Activated CD4-positive, alpha-beta T cell treated with anti-CD3 and anti-CD28 coated beads, Interleukin-2, amount 10 ng/mL, durations not matched to agents 7 days and 5 days (primary cell): ENCODE measurements around the gene ACKR1. TPM values are rescaled to one million over a fixed set of nuclear protein-coding genes. Genes with fewer than 3 reads are reported as not detected.

ENCODE experiments used
- CTCF ChIA-PET: fragments of 350-600 bp; sonication (Branson Sonifier 250); formaldehyde crosslinking; loops from one replicate; lab custom pipeline; 2021; ENCODE audit warnings: antibody characterized with exemption; lab: Charles Lee
- POLR2A ChIA-PET: fragments of 350-600 bp; sonication (Branson Sonifier 250); formaldehyde crosslinking; loops from one replicate; lab custom pipeline; 2021; ENCODE audit warnings: antibody characterized with exemption; lab: Charles Lee
- DNase-seq: peaks from one replicate; pipeline ENCODE4 v3.0.0-alpha.2; 2020
- H3K27ac Mint-ChIP-seq: one replicate; pipeline ENCODE4 v1.8.0; 2021; ENCODE audit warnings: mild to moderate bottlenecking, moderate library complexity, mixed read lengths
- H3K27me3 Mint-ChIP-seq: one replicate; pipeline ENCODE4 v1.8.0; 2021; ENCODE audit warnings: mixed read lengths
- H3K36me3 Mint-ChIP-seq: one replicate; pipeline ENCODE4 v1.8.0; 2021; ENCODE audit warnings: low read depth, mixed read lengths
- H3K4me1 Mint-ChIP-seq: one replicate; pipeline ENCODE4 v1.8.0; 2021; ENCODE audit warnings: mixed read lengths
- H3K4me3 Mint-ChIP-seq: one replicate; pipeline ENCODE4 v1.8.0; 2021; ENCODE audit warnings: mild to moderate bottlenecking, moderate library complexity, mixed read lengths
- H3K9me3 Mint-ChIP-seq: one replicate; pipeline ENCODE4 v1.8.0; 2021; ENCODE audit warnings: mixed read lengths
- total RNA-seq, 2 experiments: library from RNA; stranded (reverse); gene quantifications; one replicate each; pipeline ENCODE4 v1.2.3, GENCODE V29; 2021

ACKR1 gene
- total RNA-seq, 2 experiments from 2014 or later: not detected

GRCh38 chr1:159212596-159212995 is 7.9 kb downstream of the ACKR1 start:
- H3K27me3 Mint-ChIP-seq: peaks cover 32% of the 10 kb centered on the region
- no peaks in the 10 kb centered on the region for H3K36me3 Mint-ChIP-seq
- no peak for DNase-seq
- no peaks in the 10 kb centered on the region for H3K9me3 Mint-ChIP-seq
- no peak overlapping the region for H3K27ac Mint-ChIP-seq
- ChIA-PET CTCF (interaction anchor here (0.7 to 0.8 kb wide), 2 partner anchors 80 to 953 kb away, joined by 4 read pairs; no protein-coding TSS in a partner anchor), POLR2A (no interaction called here)
- H3K4me1 Mint-ChIP-seq: no peaks in the 10 kb centered on the region
- H3K4me3 Mint-ChIP-seq: no peak overlapping the region

GRCh38 chr1:159214149-159214760 is 9.6 kb downstream of the ACKR1 start:
- H3K27me3 Mint-ChIP-seq: peaks cover 17% of the 10 kb centered on the region
- no peaks in the 10 kb centered on the region for H3K9me3 Mint-ChIP-seq
- POLR2A ChIA-PET: no interaction called here
- no peak overlapping the region for H3K4me3 Mint-ChIP-seq
- no peak overlapping the region for H3K27ac Mint-ChIP-seq
- no peaks in the 10 kb centered on the region for H3K4me1 Mint-ChIP-seq
- DNase-seq: peak; percentile 37
- CTCF ChIA-PET: interaction anchor here (0.5 to 1.6 kb wide), 5 partner anchors 10 to 82 kb away, joined by 3 to 6 read pairs (median 3); no protein-coding TSS in a partner anchor
- no peaks in the 10 kb centered on the region for H3K36me3 Mint-ChIP-seq

GRCh38 chr1:159218649-159219636 is 14.3 kb downstream of the ACKR1 start:
- no peak for DNase-seq
- no peaks in the 10 kb centered on the region for H3K9me3 Mint-ChIP-seq
- H3K27me3 Mint-ChIP-seq: peaks cover 8% of the 10 kb centered on the region
- H3K27ac Mint-ChIP-seq: no peak overlapping the region
- ChIA-PET POLR2A (no interaction called here), CTCF (no interaction called here)
- no peaks in the 10 kb centered on the region for H3K36me3 Mint-ChIP-seq
- H3K4me3 Mint-ChIP-seq: no peak overlapping the region
- H3K4me1 Mint-ChIP-seq: no peaks in the 10 kb centered on the region

GRCh38 chr1:159222075-159222865 is 17.6 kb downstream of the ACKR1 start:
- CTCF ChIA-PET: no interaction called here
- Mint-ChIP-seq H3K27me3 (peaks cover 17% of the 10 kb centered on the region), H3K9me3 (no peaks in the 10 kb centered on the region), H3K4me1 (no peaks in the 10 kb centered on the region), H3K4me3 (no peak overlapping the region), H3K36me3 (no peaks in the 10 kb centered on the region), H3K27ac (no peak overlapping the region)
- POLR2A ChIA-PET: no interaction called here
- DNase-seq: no peak

GRCh38 chr1:159223004-159223403 is 18.3 kb downstream of the ACKR1 start:
- Mint-ChIP-seq H3K27ac (no peak overlapping the region), H3K4me1 (no peaks in the 10 kb centered on the region), H3K36me3 (no peaks in the 10 kb centered on the region), H3K4me3 (no peak overlapping the region), H3K9me3 (no peaks in the 10 kb centered on the region), H3K27me3 (peaks cover 19% of the 10 kb centered on the region)
- ChIA-PET CTCF (no interaction called here), POLR2A (no interaction called here)
- DNase-seq: no peak

- peaks cover 11% of the 10 kb centered on the region for H3K27me3 Mint-ChIP-seq
- H3K9me3 Mint-ChIP-seq: no peaks in the 10 kb centered on the region
- no peaks in the 10 kb centered on the region for H3K4me1 Mint-ChIP-seq
- ChIA-PET POLR2A (no interaction called here), CTCF (no interaction called here)
- H3K27ac Mint-ChIP-seq: no peak overlapping the region
- DNase-seq: no peak
- no peak overlapping the region for H3K4me3 Mint-ChIP-seq
- no peaks in the 10 kb centered on the region for H3K36me3 Mint-ChIP-seq
Observed at GRCh38 chr1:159228554-159228953, 23.9 kb downstream of the ACKR1 start.

- H3K27ac Mint-ChIP-seq: no peak overlapping the region
- ChIA-PET POLR2A (no interaction called here), CTCF (no interaction called here)
Observed at GRCh38 chr1:159229260-159229885, 24.7 kb downstream of the ACKR1 start.

GRCh38 chr1:159229896-159230295 is 25.2 kb downstream of the ACKR1 start:
- Mint-ChIP-seq H3K9me3 (no peaks in the 10 kb centered on the region), H3K27ac (no peak overlapping the region), H3K27me3 (peaks cover 13% of the 10 kb centered on the region), H3K4me3 (no peak overlapping the region), H3K36me3 (no peaks in the 10 kb centered on the region), H3K4me1 (no peaks in the 10 kb centered on the region)
- ChIA-PET POLR2A (no interaction called here), CTCF (no interaction called here)
- no peak for DNase-seq

More at GRCh38 chr1:159229260-159229885, 24.7 kb downstream of the ACKR1 start:
- no peaks in the 10 kb centered on the region for H3K36me3 Mint-ChIP-seq
- no peaks in the 10 kb centered on the region for H3K4me1 Mint-ChIP-seq
- no peak overlapping the region for H3K4me3 Mint-ChIP-seq
- H3K27me3 Mint-ChIP-seq: peaks cover 11% of the 10 kb centered on the region
- no peak for DNase-seq
- no peaks in the 10 kb centered on the region for H3K9me3 Mint-ChIP-seq

- ChIA-PET CTCF (no interaction called here), POLR2A (no interaction called here)
Observed at GRCh38 chr1:159239551-159240220, 35.0 kb downstream of the ACKR1 start.

GRCh38 chr1:159247266-159247665 is 42.6 kb downstream of the ACKR1 start:
- Mint-ChIP-seq H3K4me3 (no peak overlapping the region), H3K9me3 (peaks cover 3% of the 10 kb centered on the region), H3K27ac (no peak overlapping the region), H3K27me3 (peaks cover 16% of the 10 kb centered on the region), H3K4me1 (no peaks in the 10 kb centered on the region), H3K36me3 (no peaks in the 10 kb centered on the region)
- no peak for DNase-seq
- ChIA-PET POLR2A (no interaction called here), CTCF (no interaction called here)

More at GRCh38 chr1:159239551-159240220, 35.0 kb downstream of the ACKR1 start:
- Mint-ChIP-seq H3K36me3 (no peaks in the 10 kb centered on the region), H3K4me1 (peaks cover 3% of the 10 kb centered on the region), H3K27me3 (peaks cover 15% of the 10 kb centered on the region), H3K4me3 (no peak overlapping the region), H3K27ac (no peak overlapping the region), H3K9me3 (no peaks in the 10 kb centered on the region)
- DNase-seq: no peak

GRCh38 chr1:159248311-159248710 is 43.6 kb downstream of the ACKR1 start:
- Mint-ChIP-seq H3K4me1 (no peaks in the 10 kb centered on the region), H3K27ac (no peak overlapping the region), H3K36me3 (no peaks in the 10 kb centered on the region), H3K27me3 (peaks cover 13% of the 10 kb centered on the region), H3K4me3 (no peak overlapping the region), H3K9me3 (peaks cover 3% of the 10 kb centered on the region)
- CTCF ChIA-PET: interaction anchor here (0.6 kb wide), 2 partner anchors 8 to 1252 kb away, joined by 3 read pairs; no protein-coding TSS in a partner anchor
- POLR2A ChIA-PET: no interaction called here
- DNase-seq: no peak
